Activated naive CD8-positive, alpha-beta T cell treated with anti-CD3 and anti-CD28 coated beads, Interleukin-2, amount 50 U/mL, for 16 hours (primary cell): ENCODE data around the gene TRIM7.
"Not testable (repeated sequence)": the region's sequence is repeated elsewhere in the genome, so short reads cannot be mapped to it uniquely, and the experiment has no call there.

Source experiments
- DNase-seq: peaks from one replicate; pipeline ENCODE4 v3.0.0-alpha.2; 2020; ENCODE audit warnings: low read depth, low spot score

The TRIM7 gene

GRCh38 chr5:181212934-181213333 lies 7.9 kb upstream of the TRIM7 start:
- no peak for DNase-seq

- DNase-seq = no peak
These were observed 7.1 kb upstream of the TRIM7 start for GRCh38 chr5:181212080-181212479.

- DNase-seq = no peak
These were observed 6.2 kb upstream of the TRIM7 start for GRCh38 chr5:181211208-181211607.

GRCh38 chr5:181210698-181211097 lies 5.7 kb upstream of the TRIM7 start:
- not testable (repeated sequence) for DNase-seq

GRCh38 chr5:181210148-181210547 lies 5.2 kb upstream of the TRIM7 start:
- DNase-seq = not testable (repeated sequence)

- not testable (repeated sequence) for DNase-seq
These were observed 4.0 kb upstream of the TRIM7 start for GRCh38 chr5:181209006-181209405.

- DNase-seq = no peak
These were observed 2.9 kb upstream of the TRIM7 start for GRCh38 chr5:181207960-181208253.

GRCh38 chr5:181207214-181207959 lies 2.4 kb upstream of the TRIM7 start:
- peak; percentile 71 for DNase-seq

GRCh38 chr5:181205761-181206649 lies 1.0 kb upstream of the TRIM7 start:
- no peak for DNase-seq

GRCh38 chr5:181204113-181204825 lies 727 bp downstream of the TRIM7 start:
- no peak for DNase-seq

- DNase-seq = no peak
These were observed 1.3 kb downstream of the TRIM7 start for GRCh38 chr5:181203777-181204112.

GRCh38 chr5:181203093-181203711 lies 1.8 kb downstream of the TRIM7 start:
- DNase-seq = no peak

- DNase-seq = no peak
These were observed 4.2 kb downstream of the TRIM7 start for GRCh38 chr5:181200816-181201215.

GRCh38 chr5:181199881-181200638 lies 4.9 kb downstream of the TRIM7 start:
- no peak for DNase-seq

GRCh38 chr5:181198905-181199519 lies 6.0 kb downstream of the TRIM7 start:
- no peak for DNase-seq

- no peak for DNase-seq
These were observed 6.8 kb downstream of the TRIM7 start for GRCh38 chr5:181198106-181198685.

GRCh38 chr5:181197326-181197951 lies 7.6 kb downstream of the TRIM7 start:
- no peak for DNase-seq

GRCh38 chr5:181195249-181195761 lies 9.7 kb downstream of the TRIM7 start:
- no peak for DNase-seq

GRCh38 chr5:181194489-181195248 lies 10.3 kb downstream of the TRIM7 start:
- DNase-seq = no peak
